Measurements from ENCODE around the gene PPP6R1.

Gene PPP6R1

GRCh38 chr19:55254625-55254977 lies 4.2 kb downstream of the PPP6R1 start:
- Histone ChIP-seq H3K9me3 (ENCODE audit: control insufficient read depth, low read depth, low read length) (no peaks in the 10 kb centered on the region), H3K4me1 (ENCODE audit: control insufficient read depth, low read depth, low read length) (peaks cover 3% of the 10 kb centered on the region), H3K27ac (ENCODE audit: low read length) (no peak overlapping the region), H3K27me3 (ENCODE audit: control insufficient read depth, insufficient read depth, low read length) (no peaks in the 10 kb centered on the region), H3K36me3 (ENCODE audit: control insufficient read depth, low read depth, low read length) (no peaks in the 10 kb centered on the region), H3K4me3 (ENCODE audit: low read length) (no peak overlapping the region), H3K9ac (ENCODE audit: low read length) (no peak overlapping the region)

DNA sequence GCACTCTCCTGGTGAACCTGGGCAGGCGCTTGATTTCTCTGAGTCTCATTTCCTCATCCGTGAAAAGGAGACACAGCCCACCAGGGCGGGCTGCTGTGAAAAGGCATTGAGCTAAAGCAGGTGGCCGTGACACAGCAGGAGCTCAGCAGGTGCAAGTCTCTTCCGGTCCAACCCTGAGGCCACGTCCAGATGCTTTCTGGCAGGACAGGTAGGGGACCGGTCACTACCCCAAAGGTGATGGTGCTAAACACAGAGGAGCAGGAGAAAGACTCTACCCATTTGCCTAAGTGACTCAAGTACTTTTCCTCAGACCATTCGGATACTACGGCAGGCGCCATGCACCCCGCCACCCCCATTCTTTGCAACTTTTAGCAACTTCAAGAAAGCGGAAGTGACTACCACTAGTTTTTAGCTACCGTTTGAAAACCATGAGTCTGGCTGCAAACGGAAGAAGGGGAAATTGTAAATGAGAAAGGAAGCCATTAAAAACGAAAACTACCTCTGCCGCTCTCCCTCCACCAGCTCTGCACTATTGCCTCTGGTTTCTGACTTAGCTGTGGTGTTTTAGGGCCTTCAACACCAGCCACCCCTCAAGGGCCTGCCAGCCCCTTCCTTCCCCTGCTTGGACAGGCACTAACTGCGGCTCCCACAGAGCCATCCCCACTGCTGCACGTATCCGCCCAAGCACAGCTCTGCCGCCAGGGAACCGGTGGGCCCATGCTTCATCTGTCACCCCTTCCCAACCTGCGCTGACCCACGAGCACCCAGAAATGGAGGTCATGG lies 4.8 kb downstream of the PPP6R1 start:
- no peak overlapping the region for H3K9ac ChIP-seq (ENCODE audit: low read length)

GRCh38 chr19:55252760-55253663 lies 5.8 kb downstream of the PPP6R1 start:
- H3K4me3 ChIP-seq (ENCODE audit: low read length) = no peak overlapping the region
- peaks cover 3% of the 10 kb centered on the region for H3K4me1 ChIP-seq (ENCODE audit: control insufficient read depth, low read depth, low read length)
- H3K9me3 ChIP-seq (ENCODE audit: control insufficient read depth, low read depth, low read length) = no peaks in the 10 kb centered on the region
- no peaks in the 10 kb centered on the region for H3K27me3 ChIP-seq (ENCODE audit: control insufficient read depth, insufficient read depth, low read length)
- no peak overlapping the region for H3K9ac ChIP-seq (ENCODE audit: low read length)
- H3K36me3 ChIP-seq (ENCODE audit: control insufficient read depth, low read depth, low read length) = no peaks in the 10 kb centered on the region
- H3K27ac ChIP-seq (ENCODE audit: low read length) = no peak overlapping the region

More for the DNA sequence above, 4.8 kb downstream of the PPP6R1 start:
- Histone ChIP-seq H3K4me3 (ENCODE audit: low read length) (no peak overlapping the region), H3K4me1 (ENCODE audit: control insufficient read depth, low read depth, low read length) (peaks cover 3% of the 10 kb centered on the region), H3K9me3 (ENCODE audit: control insufficient read depth, low read depth, low read length) (no peaks in the 10 kb centered on the region), H3K27ac (ENCODE audit: low read length) (no peak overlapping the region), H3K36me3 (ENCODE audit: control insufficient read depth, low read depth, low read length) (no peaks in the 10 kb centered on the region), H3K27me3 (ENCODE audit: control insufficient read depth, insufficient read depth, low read length) (no peaks in the 10 kb centered on the region)

DNA sequence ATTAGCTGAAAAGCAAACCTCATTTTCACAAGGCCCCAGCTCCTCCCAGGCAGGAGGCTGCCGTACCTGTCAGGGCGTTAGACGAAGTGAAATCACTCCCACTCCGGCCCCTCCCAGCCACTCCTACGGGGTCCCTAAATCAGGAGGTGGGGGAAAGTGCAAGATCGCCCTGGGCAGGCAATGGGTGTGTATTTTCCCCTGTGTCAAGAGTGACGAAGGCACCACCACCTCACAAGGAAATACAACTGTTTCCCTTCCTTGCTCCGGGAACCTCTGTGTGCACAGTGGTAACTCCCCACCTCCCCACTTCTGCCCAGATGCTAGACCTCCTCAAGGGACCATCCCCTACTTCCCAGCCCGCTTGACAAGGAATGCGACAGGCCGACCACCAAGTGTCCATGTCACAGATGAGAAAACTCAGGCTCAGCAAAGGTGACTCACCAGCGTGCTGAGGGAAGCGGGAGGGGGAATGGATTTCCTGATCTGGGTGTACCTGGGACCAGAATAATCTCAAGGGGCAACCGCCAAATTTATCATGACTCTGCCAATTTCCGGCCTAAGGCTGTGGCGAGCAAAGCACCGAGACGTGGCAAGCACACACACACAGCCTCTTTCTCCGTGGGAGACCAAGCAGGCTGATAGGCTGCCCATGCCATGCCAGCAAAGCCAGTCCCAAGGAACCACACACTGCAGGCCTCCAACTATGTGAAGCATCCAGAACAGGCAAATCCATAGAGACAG lies 7.3 kb downstream of the PPP6R1 start:
- Histone ChIP-seq H3K9me3 (ENCODE audit: control insufficient read depth, low read depth, low read length) (no peaks in the 10 kb centered on the region), H3K4me3 (ENCODE audit: low read length) (no peak overlapping the region), H3K9ac (ENCODE audit: low read length) (no peak overlapping the region), H3K27ac (ENCODE audit: low read length) (no peak overlapping the region), H3K27me3 (ENCODE audit: control insufficient read depth, insufficient read depth, low read length) (no peaks in the 10 kb centered on the region), H3K4me1 (ENCODE audit: control insufficient read depth, low read depth, low read length) (no peaks in the 10 kb centered on the region), H3K36me3 (ENCODE audit: control insufficient read depth, low read depth, low read length) (peaks cover 3% of the 10 kb centered on the region)

- no peak overlapping the region for H3K4me3 ChIP-seq (ENCODE audit: low read length)
- H3K9ac ChIP-seq (ENCODE audit: low read length) = no peak overlapping the region
- no peaks in the 10 kb centered on the region for H3K4me1 ChIP-seq (ENCODE audit: control insufficient read depth, low read depth, low read length)
- H3K36me3 ChIP-seq (ENCODE audit: control insufficient read depth, low read depth, low read length) = peaks cover 12% of the 10 kb centered on the region
- H3K9me3 ChIP-seq (ENCODE audit: control insufficient read depth, low read depth, low read length) = no peaks in the 10 kb centered on the region
- H3K27ac ChIP-seq (ENCODE audit: low read length) = no peak overlapping the region
- no peaks in the 10 kb centered on the region for H3K27me3 ChIP-seq (ENCODE audit: control insufficient read depth, insufficient read depth, low read length)
Observed at GRCh38 chr19:55250262-55251036, 8.4 kb downstream of the PPP6R1 start.

- Histone ChIP-seq H3K36me3 (ENCODE audit: control insufficient read depth, low read depth, low read length) (peaks cover 17% of the 10 kb centered on the region), H3K9ac (ENCODE audit: low read length) (no peak overlapping the region), H3K27ac (ENCODE audit: low read length) (no peak overlapping the region), H3K9me3 (ENCODE audit: control insufficient read depth, low read depth, low read length) (no peaks in the 10 kb centered on the region), H3K27me3 (ENCODE audit: control insufficient read depth, insufficient read depth, low read length) (no peaks in the 10 kb centered on the region), H3K4me3 (ENCODE audit: low read length) (no peak overlapping the region), H3K4me1 (ENCODE audit: control insufficient read depth, low read depth, low read length) (no peaks in the 10 kb centered on the region)
Observed at GRCh38 chr19:55249841-55250240, 9.0 kb downstream of the PPP6R1 start.

- H3K9ac ChIP-seq (ENCODE audit: low read length) = no peak overlapping the region
- no peak overlapping the region for H3K4me3 ChIP-seq (ENCODE audit: low read length)
- peaks cover 28% of the 10 kb centered on the region for H3K36me3 ChIP-seq (ENCODE audit: control insufficient read depth, low read depth, low read length)
- H3K27me3 ChIP-seq (ENCODE audit: control insufficient read depth, insufficient read depth, low read length) = no peaks in the 10 kb centered on the region
- no peaks in the 10 kb centered on the region for H3K9me3 ChIP-seq (ENCODE audit: control insufficient read depth, low read depth, low read length)
- no peak overlapping the region for H3K27ac ChIP-seq (ENCODE audit: low read length)
- no peaks in the 10 kb centered on the region for H3K4me1 ChIP-seq (ENCODE audit: control insufficient read depth, low read depth, low read length)
Observed at GRCh38 chr19:55248704-55249103, 10.1 kb downstream of the PPP6R1 start.

DNA sequence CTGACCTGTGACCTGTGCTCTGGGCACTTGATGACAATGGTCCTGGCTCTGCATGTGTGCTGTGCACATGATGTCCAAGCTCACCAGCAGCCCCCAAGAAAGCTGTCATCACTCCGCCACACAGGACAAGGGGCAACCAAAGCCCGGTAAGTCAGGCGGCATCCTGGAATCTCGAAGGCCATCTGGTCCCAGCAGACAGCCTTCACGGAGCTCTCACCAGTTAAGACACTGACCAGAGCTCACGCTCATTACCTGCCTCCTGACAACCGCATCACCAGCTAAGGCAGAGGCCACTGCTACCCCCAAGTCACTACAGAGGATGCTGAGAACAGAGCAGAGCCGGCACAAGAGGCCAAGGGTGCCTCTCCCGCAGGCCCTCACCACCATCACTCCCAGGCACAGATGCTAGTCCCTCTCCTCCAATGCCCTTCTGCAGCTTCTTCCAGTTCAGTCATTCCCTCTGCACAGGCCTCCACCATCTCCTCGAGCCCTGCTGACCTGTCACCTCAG lies 10.6 kb downstream of the PPP6R1 start:
- H3K36me3 ChIP-seq (ENCODE audit: control insufficient read depth, low read depth, low read length) = peaks cover 32% of the 10 kb centered on the region
- no peak overlapping the region for H3K4me3 ChIP-seq (ENCODE audit: low read length)
- no peak overlapping the region for H3K9ac ChIP-seq (ENCODE audit: low read length)
- H3K27ac ChIP-seq (ENCODE audit: low read length) = no peak overlapping the region
- no peaks in the 10 kb centered on the region for H3K27me3 ChIP-seq (ENCODE audit: control insufficient read depth, insufficient read depth, low read length)
- H3K4me1 ChIP-seq (ENCODE audit: control insufficient read depth, low read depth, low read length) = no peaks in the 10 kb centered on the region
- no peaks in the 10 kb centered on the region for H3K9me3 ChIP-seq (ENCODE audit: control insufficient read depth, low read depth, low read length)

DNA sequence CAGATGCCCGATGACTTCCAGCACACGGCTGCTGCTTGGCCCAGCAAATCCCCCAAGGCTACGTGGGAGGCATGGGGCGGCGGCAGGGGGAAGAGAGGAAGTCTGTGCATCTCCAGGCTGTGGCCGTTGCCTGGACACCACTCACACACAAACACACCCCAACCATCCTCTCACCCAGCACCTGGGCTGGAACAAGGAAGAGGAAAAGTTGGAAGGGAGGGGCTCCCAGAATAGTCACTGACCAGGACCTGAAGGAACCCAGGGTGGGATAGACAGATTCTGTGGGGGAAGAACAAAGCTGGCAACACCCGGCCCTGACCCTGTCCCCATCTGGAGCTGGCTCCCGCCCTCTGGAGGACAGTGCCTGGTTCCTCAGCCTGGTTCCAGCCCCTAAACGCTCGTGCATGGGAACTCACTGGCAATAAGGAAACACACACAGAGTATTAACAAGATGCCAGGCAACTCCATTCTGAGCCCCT lies 11.2 kb downstream of the PPP6R1 start:
- H3K27ac ChIP-seq (ENCODE audit: low read length) = no peak overlapping the region
- H3K9me3 ChIP-seq (ENCODE audit: control insufficient read depth, low read depth, low read length) = no peaks in the 10 kb centered on the region
- H3K36me3 ChIP-seq (ENCODE audit: control insufficient read depth, low read depth, low read length) = peaks cover 32% of the 10 kb centered on the region
- H3K4me3 ChIP-seq (ENCODE audit: low read length) = no peak overlapping the region
- no peaks in the 10 kb centered on the region for H3K4me1 ChIP-seq (ENCODE audit: control insufficient read depth, low read depth, low read length)
- H3K27me3 ChIP-seq (ENCODE audit: control insufficient read depth, insufficient read depth, low read length) = no peaks in the 10 kb centered on the region
- no peak overlapping the region for H3K9ac ChIP-seq (ENCODE audit: low read length)

DNA sequence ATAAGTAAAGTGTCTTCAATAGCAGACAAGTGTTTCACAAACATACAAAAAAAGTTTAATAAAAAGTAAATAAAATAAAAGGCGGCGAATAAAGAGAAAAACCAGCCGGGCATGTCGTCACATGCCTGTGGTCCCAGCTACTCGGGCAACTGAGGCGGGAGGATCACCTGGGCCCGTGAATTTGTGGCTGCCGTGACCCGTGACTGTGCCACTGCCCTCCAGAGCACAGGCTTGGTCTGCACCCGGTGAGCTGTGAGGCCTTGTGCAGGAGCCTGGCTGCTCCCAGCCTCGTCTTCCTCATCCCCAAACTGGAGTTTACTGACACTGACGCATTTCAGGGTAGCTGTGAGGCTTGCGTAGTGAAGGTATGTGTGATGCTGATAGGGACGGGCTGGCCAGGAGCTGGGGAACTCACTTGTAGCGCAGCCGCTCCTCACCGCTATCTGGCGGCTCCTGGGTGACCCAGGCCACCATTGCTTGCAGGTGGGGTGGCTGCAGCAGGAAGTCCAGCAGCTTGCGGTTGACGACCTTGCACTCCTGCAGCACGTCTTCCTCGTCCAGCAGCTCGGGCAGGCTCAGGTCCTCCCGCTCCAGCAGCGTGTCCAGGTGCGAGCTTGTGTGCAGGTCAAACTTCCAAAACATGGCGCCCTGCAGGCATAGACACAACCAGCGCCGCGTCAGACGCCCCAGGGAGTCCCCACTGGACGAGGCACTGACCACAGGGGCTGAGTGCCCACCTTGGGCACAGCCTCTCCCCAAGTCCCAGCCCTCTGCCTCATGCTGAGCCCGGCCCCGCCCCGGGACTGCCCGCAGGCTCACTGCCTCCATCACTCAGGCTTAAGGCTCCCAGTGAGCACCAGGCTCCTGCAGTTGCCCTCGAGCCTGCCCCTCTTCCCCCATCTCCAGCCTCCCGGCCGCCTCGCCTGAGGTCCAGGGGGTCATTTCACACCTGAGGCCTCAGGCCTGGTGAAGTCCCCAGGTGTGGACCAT lies 12.1 kb downstream of the PPP6R1 start:
- H3K27me3 ChIP-seq (ENCODE audit: control insufficient read depth, insufficient read depth, low read length) = no peaks in the 10 kb centered on the region
- no peak overlapping the region for H3K9ac ChIP-seq (ENCODE audit: low read length)
- no peak overlapping the region for H3K27ac ChIP-seq (ENCODE audit: low read length)
- H3K36me3 ChIP-seq (ENCODE audit: control insufficient read depth, low read depth, low read length) = peaks cover 35% of the 10 kb centered on the region
- no peaks in the 10 kb centered on the region for H3K4me1 ChIP-seq (ENCODE audit: control insufficient read depth, low read depth, low read length)
- H3K4me3 ChIP-seq (ENCODE audit: low read length) = no peak overlapping the region
- no peaks in the 10 kb centered on the region for H3K9me3 ChIP-seq (ENCODE audit: control insufficient read depth, low read depth, low read length)

Data from iPS-18a (cell line).